ENCODE measurements around the gene ACSM6. TPM values are rescaled to one million over a fixed set of nuclear protein-coding genes. Genes with fewer than 3 reads are reported as not detected.
A peak's percentile ranks its signal among the peaks of the same experiment; 100 is the strongest.

ACSM6 gene
- total RNA-seq, 4 donors from 2014 or later, result not detected

DNA sequence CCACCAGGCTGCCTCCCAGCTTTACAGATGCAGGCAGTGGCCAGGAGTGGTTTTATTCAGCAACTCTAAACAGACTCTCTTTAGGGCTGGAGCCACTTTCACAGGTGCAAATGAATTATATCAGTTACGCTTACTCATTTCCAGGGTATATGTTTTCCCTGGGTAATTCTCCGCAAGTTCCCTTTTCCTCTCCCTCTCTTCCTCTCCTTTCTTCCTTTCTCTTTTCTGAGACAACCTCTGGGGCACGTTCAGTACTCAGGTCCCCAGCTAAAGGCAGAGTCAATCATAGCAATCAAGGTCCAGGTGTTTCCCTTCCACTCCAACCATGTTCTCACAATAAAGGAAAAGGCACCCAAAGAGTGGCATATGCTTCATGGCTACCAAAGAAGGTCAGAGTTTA lies 55.4 kb downstream of the ACSM6 start:
- peaks cover 0 to 16% of the 10 kb centered on the region in 2 donors for H3K36me3 ChIP-seq
- no peak for ATAC-seq

DNA sequence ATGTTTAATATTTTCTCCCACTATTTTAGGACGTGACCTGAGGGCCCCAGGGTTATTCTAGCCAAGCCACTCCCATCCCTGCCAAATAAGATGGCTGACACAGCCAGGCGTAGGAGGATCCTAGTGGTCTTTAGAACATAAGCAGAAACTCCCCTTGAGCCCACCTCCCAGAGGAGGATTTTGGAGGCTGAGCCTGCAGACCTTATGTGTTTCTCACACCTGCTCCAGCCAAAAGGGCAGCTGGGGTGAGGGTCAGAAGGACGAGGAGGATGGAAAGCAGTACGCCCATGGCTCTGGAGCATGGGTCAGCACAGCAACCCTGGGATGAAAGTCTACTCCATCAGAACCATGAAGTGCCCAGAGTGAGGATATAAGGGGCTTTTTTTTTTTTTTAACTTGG lies 56.8 kb downstream of the ACSM6 start:
- Histone ChIP-seq H3K4me3 (no peak overlapping the region), H3K9me3 (no peaks in the 10 kb centered on the region), H3K36me3 (peaks cover 0 to 4% of the 10 kb centered on the region in 2 donors), H3K27me3 (no peaks in the 10 kb centered on the region), H3K27ac (peak overlapping the region; percentile 72 to 85 (median 78)), H3K4me1 (peaks cover 62% of the 10 kb centered on the region in 2 donors)
- intact Hi-C loops (cut with DNase I; ENCODE audit: low total_unique reads) (no loop called here), in situ Hi-C loops (cut with MboI; ENCODE audit: low sequenced_read_pairs in 4 of 4) (no loop called here)
- TF ChIP-seq POLR2A (IDR thresholded peaks at IDR 0.05), result no peak
- TF ChIP-seq, protein P1, sequence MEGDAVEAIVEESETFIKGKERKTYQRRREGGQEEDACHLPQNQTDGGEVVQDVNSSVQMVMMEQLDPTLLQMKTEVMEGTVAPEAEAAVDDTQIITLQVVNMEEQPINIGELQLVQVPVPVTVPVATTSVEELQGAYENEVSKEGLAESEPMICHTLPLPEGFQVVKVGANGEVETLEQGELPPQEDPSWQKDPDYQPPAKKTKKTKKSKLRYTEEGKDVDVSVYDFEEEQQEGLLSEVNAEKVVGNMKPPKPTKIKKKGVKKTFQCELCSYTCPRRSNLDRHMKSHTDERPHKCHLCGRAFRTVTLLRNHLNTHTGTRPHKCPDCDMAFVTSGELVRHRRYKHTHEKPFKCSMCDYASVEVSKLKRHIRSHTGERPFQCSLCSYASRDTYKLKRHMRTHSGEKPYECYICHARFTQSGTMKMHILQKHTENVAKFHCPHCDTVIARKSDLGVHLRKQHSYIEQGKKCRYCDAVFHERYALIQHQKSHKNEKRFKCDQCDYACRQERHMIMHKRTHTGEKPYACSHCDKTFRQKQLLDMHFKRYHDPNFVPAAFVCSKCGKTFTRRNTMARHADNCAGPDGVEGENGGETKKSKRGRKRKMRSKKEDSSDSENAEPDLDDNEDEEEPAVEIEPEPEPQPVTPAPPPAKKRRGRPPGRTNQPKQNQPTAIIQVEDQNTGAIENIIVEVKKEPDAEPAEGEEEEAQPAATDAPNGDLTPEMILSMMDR (IDR thresholded peaks at IDR 0.05 in 4 of 5, conservative IDR thresholded peaks at IDR 0.05 in 1 of 5), result no peak
- DNase-seq (no peak), ATAC-seq (no peak)

More for the DNA sequence above, 55.4 kb downstream of the ACSM6 start:
- intact Hi-C loops (cut with DNase I; ENCODE audit: low total_unique reads), result loop anchor here (5.0 kb wide), 1 partner anchor 38 kb away; no protein-coding TSS in a partner anchor
- H3K4me3 ChIP-seq, result no peak overlapping the region
- no peaks in the 10 kb centered on the region for H3K9me3 ChIP-seq
- peaks cover 57 to 65% of the 10 kb centered on the region in 2 donors for H3K4me1 ChIP-seq
- in situ Hi-C loops (cut with MboI; ENCODE audit: low sequenced_read_pairs in 4 of 4), result loop anchor here in 3 of 4 donors (5.0 to 25.0 kb wide), 3 partner anchors 113 to 363 kb away; no protein-coding TSS in a partner anchor
- H3K27ac ChIP-seq, result peak overlapping the region; percentile 72 to 85 (median 78)
- H3K27me3 ChIP-seq, result no peaks in the 10 kb centered on the region
- no peak for TF ChIP-seq POLR2A (IDR thresholded peaks at IDR 0.05)
- TF ChIP-seq, protein P1 (IDR thresholded peaks at IDR 0.05 in 4 of 5, conservative IDR thresholded peaks at IDR 0.05 in 1 of 5), result no peak
- no peak for DNase-seq

DNA sequence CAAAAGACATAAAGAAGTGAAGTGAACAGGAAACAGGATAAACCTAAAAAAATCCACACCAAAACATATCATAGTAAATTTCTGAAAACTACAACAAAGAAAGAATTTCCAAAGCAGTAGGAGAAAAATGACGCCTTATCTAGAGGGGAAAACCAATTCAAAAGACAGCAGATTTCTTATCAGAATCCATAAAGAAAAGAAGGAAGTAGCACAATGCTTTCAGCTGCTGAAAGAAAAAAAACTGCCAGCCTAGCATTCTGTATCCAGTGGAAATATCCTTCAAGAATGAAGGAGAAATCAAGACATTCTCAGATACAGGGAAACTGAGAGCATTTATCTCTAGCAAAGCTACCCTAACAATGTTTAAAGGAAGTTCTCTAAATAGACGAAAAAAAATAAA lies 59.0 kb downstream of the ACSM6 start:
- no peak overlapping the region for H3K4me3 ChIP-seq
- no peak for ATAC-seq
- no peaks in the 10 kb centered on the region for H3K9me3 ChIP-seq
- peak overlapping the region in 3 of 4 donors; percentile 74 to 85 (median 82) for H3K27ac ChIP-seq
- TF ChIP-seq, protein P1 (IDR thresholded peaks at IDR 0.05 in 4 of 5, conservative IDR thresholded peaks at IDR 0.05 in 1 of 5), result no peak
- TF ChIP-seq POLR2A (IDR thresholded peaks at IDR 0.05), result no peak
- H3K27me3 ChIP-seq, result no peaks in the 10 kb centered on the region
- in situ Hi-C loops (cut with MboI; ENCODE audit: low sequenced_read_pairs in 4 of 4) (no loop called here), intact Hi-C loops (cut with DNase I; ENCODE audit: low total_unique reads) (no loop called here)
- H3K4me1 ChIP-seq, result peaks cover 43 to 48% of the 10 kb centered on the region in 2 donors
- no peak for DNase-seq
- peaks cover 0 to 14% of the 10 kb centered on the region in 2 donors for H3K36me3 ChIP-seq

DNA sequence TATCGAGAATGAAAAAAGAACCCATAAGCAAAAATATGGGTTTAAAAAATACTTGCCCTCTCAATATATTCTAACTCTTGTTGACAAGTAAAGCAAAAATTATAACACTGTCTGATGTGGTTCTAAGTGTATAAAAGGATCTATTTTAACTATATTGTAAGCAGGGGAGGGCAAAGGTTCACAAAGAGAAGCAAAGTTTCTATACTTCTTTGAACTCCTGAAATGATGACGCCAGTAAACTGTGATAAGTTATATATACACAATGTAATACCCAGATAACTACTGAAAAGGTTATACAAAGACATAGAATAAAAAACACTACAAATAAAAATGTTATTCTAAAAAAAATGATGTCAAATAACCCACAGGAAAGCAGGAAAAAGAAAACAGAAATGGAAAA lies 59.6 kb downstream of the ACSM6 start:
- Histone ChIP-seq H3K4me3 (no peak overlapping the region), H3K27ac (peak overlapping the region in 3 of 4 donors; percentile 12 to 85 (median 82)), H3K36me3 (peaks cover 0 to 20% of the 10 kb centered on the region in 2 donors), H3K9me3 (no peaks in the 10 kb centered on the region), H3K4me1 (peaks cover 37 to 41% of the 10 kb centered on the region in 2 donors), H3K27me3 (no peaks in the 10 kb centered on the region)
- intact Hi-C loops (cut with DNase I; ENCODE audit: low total_unique reads) (no loop called here), in situ Hi-C loops (cut with MboI; ENCODE audit: low sequenced_read_pairs in 4 of 4) (no loop called here)
- ATAC-seq (no peak), DNase-seq (no peak)
- TF ChIP-seq POLR2A (IDR thresholded peaks at IDR 0.05), result no peak
- TF ChIP-seq, protein P1 (IDR thresholded peaks at IDR 0.05 in 4 of 5, conservative IDR thresholded peaks at IDR 0.05 in 1 of 5), result no peak

DNA sequence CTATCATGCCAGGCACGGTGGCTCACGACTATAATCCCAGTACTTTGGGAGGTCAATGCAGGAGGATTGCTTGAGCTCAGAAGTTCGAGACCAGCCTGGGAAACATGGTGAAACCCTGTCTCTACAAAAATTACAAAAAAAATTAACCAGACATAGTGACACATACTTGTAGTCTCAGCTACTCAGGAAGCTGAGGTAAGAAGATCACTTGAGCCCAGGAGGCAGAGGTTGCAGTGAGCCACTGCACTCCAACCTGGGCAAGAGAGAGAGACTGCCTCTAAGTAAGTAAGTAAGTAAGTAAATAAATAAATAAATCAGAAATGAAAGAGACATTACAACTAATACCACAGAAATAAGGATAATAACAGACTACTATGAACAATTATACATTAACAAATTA lies 60.6 kb downstream of the ACSM6 start:
- intact Hi-C loops (cut with DNase I; ENCODE audit: low total_unique reads) (no loop called here), in situ Hi-C loops (cut with MboI; ENCODE audit: low sequenced_read_pairs in 4 of 4) (no loop called here)
- DNase-seq (no peak), ATAC-seq (no peak)
- Histone ChIP-seq H3K4me1 (peaks cover 27 to 32% of the 10 kb centered on the region in 2 donors), H3K27ac (peak overlapping the region; percentile 8 to 85 (median 37)), H3K27me3 (no peaks in the 10 kb centered on the region), H3K9me3 (no peaks in the 10 kb centered on the region), H3K36me3 (peaks cover 0 to 29% of the 10 kb centered on the region in 2 donors), H3K4me3 (no peak overlapping the region)
- TF ChIP-seq, protein P1 (IDR thresholded peaks at IDR 0.05 in 4 of 5, conservative IDR thresholded peaks at IDR 0.05 in 1 of 5), result no peak
- TF ChIP-seq POLR2A (IDR thresholded peaks at IDR 0.05), result no peak
